Brain microvascular endothelial cell (primary cell): ENCODE data around the gene RUNX3.
A peak's percentile ranks its signal among the peaks of the same experiment; 100 is the strongest.

Experiments used
- DNase-seq: peaks from one replicate; pipeline ENCODE4 v3.0.0-alpha.2; 2020
- H3K27ac ChIP-seq: fragments of 250-450 bp; sonication (Bioruptor Pico); 2 replicates; pipeline ENCODE4 v1.5.1; 2020; ENCODE audit warnings: mild to moderate bottlenecking, moderate library complexity
- H3K27me3 ChIP-seq: fragments of 250-450 bp; sonication (Bioruptor Pico); replicated peaks from 2 replicates; pipeline ENCODE4 v1.5.1; 2020; ENCODE audit warnings: mild to moderate bottlenecking
- H3K36me3 ChIP-seq: fragments of 250-450 bp; sonication (Bioruptor Pico); replicated peaks from 2 replicates; pipeline ENCODE4 v1.5.1; 2020; ENCODE audit warnings: mild to moderate bottlenecking
- H3K4me3 ChIP-seq: 2 replicates; pipeline ENCODE4 v1.5.1; 2011; ENCODE audit warnings: low read depth, mild to moderate bottlenecking, control low read depth, low read length, moderate library complexity
- CTCF ChIP-seq: IDR thresholded peaks from 2 replicates; pipeline ENCODE4 v1.5.1; 2011; ENCODE audit warnings: low read depth, mild to moderate bottlenecking, moderate library complexity, low read length, control low read depth, inconsistent platforms; ENCODE audit errors: missing control alignments
- in situ Hi-C: cut with HindIII; loops from 2 replicates; pipeline ENCODE4 v1.10.0; 2017; ENCODE audit warnings: low sequenced_read_pairs, low pct_ligation_motif_present

Gene RUNX3

GRCh38 chr1:24932725-24933294 lies 2.7 kb upstream of the RUNX3 start:
- in situ Hi-C loops, result no loop called here
- no peak overlapping the region for H3K27ac ChIP-seq
- H3K4me3 ChIP-seq, result no peak overlapping the region
- no peaks in the 10 kb centered on the region for H3K27me3 ChIP-seq
- no peaks in the 10 kb centered on the region for H3K36me3 ChIP-seq
- no peak for TF ChIP-seq CTCF
- no peak for DNase-seq

GRCh38 chr1:24932284-24932683 lies 2.2 kb upstream of the RUNX3 start:
- no peaks in the 10 kb centered on the region for H3K36me3 ChIP-seq
- no peak for DNase-seq
- in situ Hi-C loops, result no loop called here
- no peak overlapping the region for H3K4me3 ChIP-seq
- H3K27me3 ChIP-seq, result no peaks in the 10 kb centered on the region
- peak; percentile 43 for TF ChIP-seq CTCF
- H3K27ac ChIP-seq, result no peak overlapping the region

GRCh38 chr1:24931468-24932231 lies 1.6 kb upstream of the RUNX3 start:
- no peak for TF ChIP-seq CTCF
- Histone ChIP-seq H3K27me3 (no peaks in the 10 kb centered on the region), H3K4me3 (peak overlapping the region; percentile 5), H3K27ac (no peak overlapping the region), H3K36me3 (no peaks in the 10 kb centered on the region)
- DNase-seq, result no peak
- in situ Hi-C loops, result no loop called here

- TF ChIP-seq CTCF, result no peak
- in situ Hi-C loops, result no loop called here
- Histone ChIP-seq H3K36me3 (no peaks in the 10 kb centered on the region), H3K27me3 (no peaks in the 10 kb centered on the region), H3K27ac (no peak overlapping the region), H3K4me3 (no peak overlapping the region)
- no peak for DNase-seq
These were observed 1.0 kb upstream of the RUNX3 start for GRCh38 chr1:24931146-24931467.

GRCh38 chr1:24929398-24930259 lies 447 bp downstream of the RUNX3 start:
- in situ Hi-C loops, result no loop called here
- Histone ChIP-seq H3K27ac (peak overlapping the region; percentile 23), H3K36me3 (no peaks in the 10 kb centered on the region), H3K4me3 (peak overlapping the region; percentile 60), H3K27me3 (no peaks in the 10 kb centered on the region)
- TF ChIP-seq CTCF, result no peak
- DNase-seq, result no peak
